Right hindlimb (tissue), 1 donor: ENCODE data around the gene HTR1D.
A peak's percentile ranks its signal among the peaks of the same experiment; 100 is the strongest.
"Not testable (repeated sequence)": the region's sequence is repeated elsewhere in the genome, so short reads cannot be mapped to it uniquely, and the experiment has no call there.

Experiments used
- DNase-seq: peaks from one replicate; pipeline ENCODE4 v3.0.0-alpha.2; 2018

Gene HTR1D, protein sequence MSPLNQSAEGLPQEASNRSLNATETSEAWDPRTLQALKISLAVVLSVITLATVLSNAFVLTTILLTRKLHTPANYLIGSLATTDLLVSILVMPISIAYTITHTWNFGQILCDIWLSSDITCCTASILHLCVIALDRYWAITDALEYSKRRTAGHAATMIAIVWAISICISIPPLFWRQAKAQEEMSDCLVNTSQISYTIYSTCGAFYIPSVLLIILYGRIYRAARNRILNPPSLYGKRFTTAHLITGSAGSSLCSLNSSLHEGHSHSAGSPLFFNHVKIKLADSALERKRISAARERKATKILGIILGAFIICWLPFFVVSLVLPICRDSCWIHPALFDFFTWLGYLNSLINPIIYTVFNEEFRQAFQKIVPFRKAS

DNA sequence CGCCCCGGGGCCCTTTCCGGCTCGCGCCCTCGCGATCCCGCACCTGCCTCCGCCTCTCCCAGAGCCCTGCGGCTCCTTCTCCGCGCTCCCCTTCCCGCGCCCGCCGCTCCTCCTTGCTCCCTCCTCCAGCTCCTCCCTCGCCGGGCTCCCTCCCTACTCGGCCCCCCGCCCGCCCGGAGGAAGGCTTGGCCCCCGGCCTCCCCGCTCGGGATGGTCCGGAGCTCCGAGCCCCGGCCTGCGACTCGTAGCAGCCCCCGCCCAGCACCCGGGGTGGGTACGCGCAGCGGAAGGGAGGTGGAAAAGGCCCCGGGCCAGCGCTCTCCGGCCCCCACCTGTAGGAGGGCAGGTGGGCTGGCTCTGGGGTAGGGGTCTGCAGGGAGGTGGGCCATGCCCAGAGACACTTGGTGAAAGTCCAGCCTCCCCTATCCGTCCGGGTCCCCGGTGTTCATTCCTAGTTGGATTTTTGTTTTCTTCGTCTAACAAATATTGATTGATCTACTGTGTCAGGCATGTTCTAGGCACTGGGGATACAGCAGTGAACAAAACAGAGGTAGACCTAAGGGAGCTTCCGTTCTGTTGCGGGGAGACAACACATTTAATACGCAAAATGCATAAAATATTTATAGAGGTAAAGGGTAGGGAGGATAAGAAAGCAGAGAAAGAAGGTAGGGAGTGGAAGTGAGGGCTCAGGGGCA lies at the start of gene HTR1D:
Gene HTR1D (minus strand): TSS at position 82 of the 695 bp plus-strand sequence. CDS start 23,283 bp downstream, outside the sequence.
- peak; percentile 55 for DNase-seq

DNA sequence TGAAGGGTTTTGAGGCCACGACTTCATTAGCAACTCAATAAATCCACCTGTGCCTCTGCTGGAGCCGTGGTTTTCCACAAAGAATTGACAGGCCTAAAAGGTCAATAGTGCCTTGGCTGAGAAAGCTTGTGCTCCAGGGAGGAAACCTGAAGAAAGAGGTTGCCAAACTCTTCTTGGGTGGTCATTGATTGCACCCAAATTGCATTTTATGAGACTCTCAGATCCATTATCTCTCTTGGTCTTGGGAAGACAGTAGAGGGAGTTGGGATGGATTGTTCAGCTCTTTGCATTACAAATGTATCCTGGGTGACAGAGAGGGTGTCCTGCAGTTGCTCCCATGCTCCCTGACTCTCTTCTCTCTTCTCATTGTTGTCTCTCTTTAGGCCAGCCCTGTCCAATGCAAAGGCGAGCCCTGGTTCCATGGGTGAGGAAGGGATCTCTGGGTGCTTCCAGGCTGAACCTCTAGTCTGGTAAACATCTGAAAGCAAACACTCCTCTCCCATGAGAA lies 46.1 kb upstream of the HTR1D start:
- DNase-seq, result no peak

DNA sequence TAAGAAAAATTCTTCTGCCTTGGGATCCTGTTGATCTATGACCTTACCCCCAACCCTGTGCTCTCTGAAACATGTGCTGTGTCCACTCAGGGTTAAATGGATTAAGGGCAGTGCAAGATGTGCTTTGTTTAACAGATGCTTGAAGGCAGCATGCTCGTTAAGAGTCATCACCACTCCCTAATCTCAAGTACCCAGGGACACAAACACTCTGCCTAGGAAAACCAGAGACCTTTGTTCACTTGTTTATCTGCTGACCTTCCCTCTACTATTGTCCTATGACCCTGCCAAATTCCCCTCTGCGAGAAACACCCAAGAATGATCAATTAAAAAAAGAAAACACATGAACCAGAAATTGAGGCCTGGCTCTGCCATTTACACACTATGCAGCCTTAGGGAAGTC lies 40.8 kb upstream of the HTR1D start:
- not testable (repeated sequence) for DNase-seq

DNA sequence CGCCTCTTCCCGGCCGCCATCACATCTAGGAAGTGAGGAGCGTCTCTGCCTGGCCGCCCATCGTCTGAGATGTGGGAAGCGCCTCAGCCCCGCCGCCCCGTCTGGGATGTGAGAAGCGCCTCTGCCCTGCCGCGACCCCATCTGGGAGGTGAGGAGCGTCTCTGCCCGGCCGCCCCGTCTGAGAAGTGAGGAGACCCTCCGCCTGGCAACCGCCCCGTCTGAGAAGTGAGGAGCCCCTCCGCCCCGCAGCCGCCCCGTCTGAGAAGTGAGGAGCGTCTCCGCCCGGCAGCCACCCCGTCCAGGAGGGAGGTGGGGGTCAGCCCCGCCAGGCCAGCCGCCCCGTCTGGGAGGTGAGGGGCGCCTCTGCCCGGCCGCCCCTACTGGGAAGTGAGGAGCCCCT lies 40.1 kb upstream of the HTR1D start:
- DNase-seq, result not testable (repeated sequence)

DNA sequence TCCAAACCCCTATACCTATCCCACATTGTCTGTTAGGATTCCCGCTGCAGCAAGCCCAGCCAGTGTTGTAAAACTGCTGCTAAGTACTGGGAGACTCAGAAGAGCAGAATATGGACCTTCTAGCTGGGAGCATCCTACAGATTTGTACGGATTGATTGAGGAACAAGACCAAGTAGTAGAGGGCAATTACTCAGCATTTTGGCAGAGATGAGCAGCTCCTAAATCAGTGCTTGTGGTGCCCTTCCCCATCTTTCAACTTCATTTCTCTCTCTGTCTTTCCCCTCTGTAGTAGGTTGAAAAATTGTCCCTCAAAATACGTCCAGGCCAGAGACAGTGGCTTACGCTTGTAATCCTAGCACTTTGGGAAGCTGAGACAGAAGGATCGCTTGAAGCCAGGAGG lies 37.3 kb upstream of the HTR1D start:
- no peak for DNase-seq

DNA sequence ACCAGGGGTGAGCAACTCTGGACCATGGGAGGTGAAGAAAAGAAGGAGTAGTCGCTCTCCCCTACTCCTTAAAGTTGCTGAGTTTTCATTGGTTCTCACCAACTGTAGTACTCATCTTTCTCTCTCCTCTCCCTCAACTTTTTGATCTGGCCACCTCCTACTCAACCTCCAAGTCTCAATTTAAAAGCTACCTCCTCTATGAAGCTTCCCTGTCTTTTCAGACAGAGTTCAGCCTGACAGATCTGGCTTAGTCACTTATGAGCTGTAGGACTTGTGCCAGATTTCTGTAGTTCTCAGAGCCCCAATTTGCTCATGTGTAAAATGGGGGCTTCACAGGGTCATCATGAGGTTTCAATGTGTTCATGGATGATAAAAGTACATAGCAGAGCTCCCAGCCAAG lies 34.5 kb upstream of the HTR1D start:
- no peak for DNase-seq

DNA sequence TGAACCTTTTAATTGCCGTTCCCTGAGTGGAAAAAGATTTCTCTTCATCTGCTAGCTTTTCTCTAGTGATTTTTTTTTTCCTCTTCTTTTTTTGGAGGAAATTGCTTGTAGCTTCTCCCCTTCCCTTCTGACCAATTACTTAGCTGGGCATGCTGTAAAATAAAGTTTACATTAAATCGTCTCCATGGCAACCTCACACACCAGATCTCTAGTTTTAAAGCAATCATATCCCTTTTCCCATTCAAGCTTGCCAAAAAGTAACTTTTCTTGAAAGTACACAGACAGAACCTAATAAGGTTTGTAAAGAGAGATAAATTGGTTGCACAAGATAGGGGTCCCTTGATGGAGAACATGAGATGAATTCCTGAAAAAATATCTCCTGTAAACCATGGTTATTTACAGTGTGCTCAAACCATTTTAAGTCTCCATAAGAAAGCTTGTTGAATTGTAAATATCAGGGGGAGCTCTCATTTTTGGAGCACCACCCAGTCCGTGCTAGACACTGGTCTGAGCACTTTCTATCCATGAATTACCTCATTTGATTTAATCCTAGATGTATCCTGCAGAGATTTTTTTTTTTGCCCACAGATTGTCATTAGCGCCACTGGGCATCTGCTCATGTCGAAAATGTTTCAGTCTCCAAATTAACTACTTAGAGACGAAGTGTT lies 32.6 kb upstream of the HTR1D start:
- DNase-seq, result no peak

DNA sequence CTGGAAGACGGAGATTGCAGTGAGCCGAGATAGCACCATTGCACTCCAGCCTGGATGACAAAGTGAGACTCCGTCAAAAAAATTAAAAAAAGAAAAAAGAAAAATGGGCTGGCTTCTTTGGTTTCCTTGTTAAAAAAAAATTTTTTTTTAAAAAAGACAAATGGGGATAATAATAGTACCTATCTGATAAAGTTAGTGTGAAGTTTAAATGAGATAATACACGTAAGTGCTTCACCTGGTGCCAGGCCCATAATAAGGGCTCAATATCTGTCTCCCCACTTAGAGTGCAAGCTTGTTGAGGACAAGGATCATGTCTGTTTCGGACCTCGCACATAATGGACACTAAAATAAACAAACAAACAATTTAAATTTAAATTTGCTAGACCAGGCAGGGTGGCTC lies 30.0 kb upstream of the HTR1D start:
- DNase-seq, result no peak

DNA sequence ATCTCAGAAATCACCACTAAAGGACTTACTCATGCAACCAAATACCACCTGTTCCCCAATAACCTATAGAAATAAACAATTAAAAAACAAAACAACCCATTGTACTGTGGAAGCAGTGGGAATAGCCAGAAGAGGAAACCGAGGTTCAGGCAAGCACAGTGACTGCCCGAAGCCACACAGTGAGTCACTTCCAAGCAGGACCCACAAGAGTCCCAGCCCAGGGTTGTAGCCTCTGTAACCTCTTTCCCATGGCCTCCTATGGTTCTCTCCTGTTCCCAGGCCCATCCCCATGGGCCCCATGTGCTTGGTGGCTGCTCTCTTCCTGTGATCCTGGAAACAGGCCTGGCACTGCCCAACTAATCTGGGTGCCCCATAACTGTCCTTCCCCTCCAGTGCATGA lies 29.0 kb upstream of the HTR1D start:
- DNase-seq, result no peak

DNA sequence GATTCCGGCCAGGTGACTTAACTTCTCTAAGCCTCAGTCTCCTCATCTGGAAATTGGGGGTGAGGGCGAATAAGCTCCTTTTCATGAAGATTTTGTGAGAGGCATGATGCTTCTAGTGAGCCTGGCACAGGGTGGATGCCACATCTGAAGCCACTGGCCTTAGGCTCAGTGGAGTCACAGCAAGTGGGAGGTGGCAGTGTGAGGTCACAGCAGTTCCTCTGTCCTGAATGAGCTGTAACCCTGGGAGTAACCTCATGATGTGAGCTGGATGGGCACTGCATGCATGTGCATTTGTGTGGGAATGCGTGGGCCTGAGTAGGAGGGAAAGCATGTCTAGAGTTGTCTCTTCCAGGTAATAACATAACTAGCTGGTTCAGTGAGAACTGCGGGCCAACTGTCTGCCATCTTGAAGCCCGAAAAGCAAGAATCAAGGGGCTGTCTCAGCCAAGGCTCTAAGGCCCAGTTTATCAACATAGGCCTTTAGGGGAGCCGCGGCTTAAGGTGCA lies 27.0 kb upstream of the HTR1D start:
- DNase-seq, result no peak

DNA sequence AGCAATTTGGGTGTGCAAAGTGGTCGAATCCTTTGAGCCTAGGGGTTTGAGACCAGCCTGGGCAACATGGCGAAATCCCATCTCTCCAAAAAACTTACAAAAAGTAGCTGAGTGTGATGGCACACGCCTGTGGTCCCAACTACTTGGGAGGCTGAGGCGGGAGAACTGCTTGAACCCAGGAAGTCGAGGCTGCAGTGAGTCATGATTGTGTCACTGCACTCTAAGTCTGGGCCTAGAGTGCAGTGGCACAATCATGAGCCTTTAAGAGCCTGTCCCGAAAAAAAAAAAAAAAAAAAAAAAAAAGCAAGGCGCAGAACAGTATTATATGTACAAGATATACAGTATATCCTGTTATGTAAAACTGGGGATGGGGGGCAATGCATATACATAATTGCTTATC lies 25.1 kb upstream of the HTR1D start:
- no peak for DNase-seq

DNA sequence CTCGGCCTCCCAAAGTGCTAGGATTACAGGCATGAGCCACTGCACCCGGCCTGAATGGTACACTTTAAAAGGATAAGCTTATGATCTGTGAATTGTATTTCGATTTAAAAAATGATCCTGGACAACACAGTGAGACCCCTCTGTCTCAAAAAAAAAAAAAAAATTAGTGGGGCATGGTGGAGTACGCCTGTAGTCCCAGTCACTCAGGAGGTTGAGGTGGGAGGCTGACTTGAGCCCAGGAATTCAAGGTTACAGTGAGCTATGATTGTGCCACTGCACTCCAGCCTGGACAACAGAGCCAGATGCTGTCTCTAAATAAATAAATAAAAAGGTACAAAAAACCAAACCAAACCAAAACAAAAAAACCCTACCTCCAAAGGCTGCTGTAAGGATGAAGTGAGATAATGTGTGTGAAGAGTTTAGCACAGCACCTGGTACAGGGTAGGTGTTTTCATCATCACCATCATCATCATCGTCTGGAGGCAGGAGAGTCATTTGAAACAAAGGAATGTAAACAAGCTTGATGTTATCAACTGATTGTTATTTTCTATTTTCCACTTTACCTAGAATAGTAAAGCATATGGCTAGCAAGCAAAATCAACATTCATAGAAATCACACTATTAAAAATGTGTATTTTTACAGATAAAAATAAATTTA lies 22.5 kb upstream of the HTR1D start:
- DNase-seq, result no peak

DNA sequence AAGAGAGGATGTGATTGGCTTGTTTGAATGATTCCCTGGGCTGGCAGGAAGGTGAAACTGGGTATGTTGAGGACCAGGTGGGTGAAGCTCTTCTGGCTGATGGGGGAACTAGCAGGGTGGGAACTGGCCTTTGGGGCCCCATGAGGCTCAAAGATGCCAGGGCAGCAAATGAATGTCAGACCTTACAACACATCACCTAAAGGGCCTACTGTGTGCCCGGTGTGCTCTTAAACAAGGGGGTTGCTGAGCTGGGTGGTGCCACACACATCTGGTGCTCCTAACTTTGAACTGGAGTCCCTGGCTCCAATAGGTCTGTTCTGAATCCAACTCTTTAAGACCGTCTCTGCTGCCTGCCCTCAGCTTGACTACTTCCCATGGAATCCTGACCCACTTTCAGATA lies 21.3 kb upstream of the HTR1D start:
- no peak for DNase-seq

DNA sequence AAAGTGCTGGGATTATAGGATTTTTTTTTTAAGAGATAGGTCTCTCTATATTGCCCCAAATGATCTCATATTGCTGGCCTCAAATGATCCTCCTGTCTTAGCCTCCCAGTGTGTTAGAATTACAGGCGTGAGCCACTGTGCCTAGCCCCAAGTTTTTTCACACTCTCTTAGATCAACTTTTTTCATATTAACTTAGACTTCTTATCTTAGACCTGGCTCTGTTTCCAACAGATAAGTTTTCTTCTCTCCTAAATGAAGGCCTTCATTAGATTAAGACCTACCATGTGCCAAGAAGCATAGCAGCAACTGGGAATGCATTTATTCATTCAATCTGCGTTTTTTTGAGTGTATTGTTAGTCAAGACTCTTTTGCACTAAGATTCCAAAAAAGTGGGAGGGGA lies 20.2 kb upstream of the HTR1D start:
- DNase-seq, result no peak

DNA sequence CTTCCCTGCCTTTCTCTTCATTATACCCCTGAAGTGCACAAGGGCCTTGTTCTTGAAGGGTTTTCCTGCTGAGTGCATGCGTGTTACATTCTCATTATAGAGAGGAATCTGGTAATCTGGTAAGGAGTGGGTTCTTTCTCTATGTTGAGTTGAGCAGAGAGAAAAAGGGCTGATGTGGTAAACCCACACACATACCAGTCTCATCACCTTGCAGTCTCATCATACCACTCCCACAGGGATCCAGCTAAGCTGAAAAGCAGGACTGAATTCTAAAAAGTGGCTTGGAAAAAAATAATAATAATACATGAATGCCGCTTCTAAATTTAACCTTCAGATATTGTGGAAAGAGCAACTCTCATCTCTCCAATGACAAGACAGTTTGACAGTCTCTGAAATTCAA lies 10.5 kb upstream of the HTR1D start:
- DNase-seq, result no peak

DNA sequence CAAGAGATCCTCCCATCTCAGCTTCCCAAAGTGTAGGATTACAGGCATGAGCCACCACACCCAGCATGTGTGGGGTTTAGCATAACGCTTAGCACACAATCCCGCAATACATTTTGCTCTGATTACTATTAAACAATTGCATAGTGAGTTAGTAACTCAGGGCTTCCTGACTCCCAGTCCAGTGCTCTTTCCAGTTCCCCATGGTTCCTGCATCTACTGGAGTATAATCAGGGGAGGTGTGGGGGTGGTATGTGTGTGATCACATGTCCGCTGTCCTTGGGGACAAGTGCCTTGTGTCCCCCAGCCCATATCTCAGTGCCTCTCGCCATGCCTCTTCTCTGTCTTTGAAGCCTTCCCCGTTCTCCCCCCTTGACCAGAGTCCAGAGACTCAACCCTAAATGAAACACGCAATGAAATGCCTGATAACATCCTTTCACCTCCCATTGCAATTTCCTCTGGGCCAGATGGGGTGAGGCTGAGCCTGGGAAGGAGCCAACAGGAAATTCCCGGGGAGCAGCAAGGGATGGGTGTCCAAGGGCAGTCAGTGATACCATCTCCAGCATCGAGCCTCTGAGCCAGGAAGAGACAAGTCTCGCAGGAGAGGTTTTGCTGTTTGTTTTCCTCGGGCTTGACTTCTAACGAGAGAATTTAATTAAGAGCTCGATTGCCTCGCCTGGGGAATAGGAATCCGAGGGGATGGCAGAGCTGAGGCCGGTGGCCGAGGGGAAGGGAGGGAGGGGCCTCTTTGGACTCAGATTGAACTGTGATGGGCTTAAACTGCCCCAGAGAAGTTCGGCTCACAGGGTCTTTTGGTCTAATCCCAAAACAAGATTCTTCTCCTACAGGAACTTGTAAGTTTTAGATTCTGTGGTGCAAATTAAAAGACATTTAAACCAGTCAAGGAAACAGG lies 7.7 kb upstream of the HTR1D start:
- no peak for DNase-seq

DNA sequence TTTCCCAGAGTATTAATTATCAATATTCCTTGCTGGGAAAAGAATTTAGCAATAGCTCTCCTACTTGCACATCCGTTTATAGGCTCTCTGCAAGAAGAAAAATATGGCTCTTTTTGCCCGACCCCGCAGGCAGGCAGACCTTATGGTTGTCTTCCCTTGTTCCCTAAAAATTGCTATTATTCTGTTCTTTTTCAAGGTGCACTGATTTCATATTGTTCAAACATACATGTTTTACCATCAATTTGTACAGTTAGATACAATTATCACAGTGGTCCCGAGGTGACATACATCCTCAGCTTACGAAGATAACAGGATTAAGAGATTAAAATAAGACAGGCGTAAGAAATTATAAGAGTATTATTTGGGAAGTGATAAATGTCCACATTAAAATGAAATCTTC lies 6.7 kb upstream of the HTR1D start:
- not testable (repeated sequence) for DNase-seq

DNA sequence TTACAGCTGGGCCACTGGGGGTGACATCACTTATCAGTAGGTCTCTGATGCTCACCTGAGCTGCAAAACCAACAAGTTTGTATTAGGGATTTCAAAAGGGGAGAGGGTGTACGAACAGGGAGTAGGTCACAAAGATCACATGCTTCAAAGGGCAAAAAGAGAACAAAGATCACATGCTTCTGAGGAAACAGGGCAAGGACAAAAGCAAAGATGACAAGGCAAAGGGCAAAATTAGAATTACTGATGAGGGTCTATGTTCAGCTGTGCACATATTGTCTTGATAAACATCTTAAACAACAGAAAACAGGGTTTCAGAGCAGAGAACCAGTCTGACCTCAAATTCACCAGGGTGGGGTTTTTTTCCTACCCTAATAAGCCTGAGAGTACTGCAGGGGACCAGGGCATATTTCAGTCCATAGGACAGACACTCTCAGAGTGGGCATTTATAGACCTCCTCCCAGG lies 6.2 kb upstream of the HTR1D start:
- DNase-seq, result not testable (repeated sequence)

DNA sequence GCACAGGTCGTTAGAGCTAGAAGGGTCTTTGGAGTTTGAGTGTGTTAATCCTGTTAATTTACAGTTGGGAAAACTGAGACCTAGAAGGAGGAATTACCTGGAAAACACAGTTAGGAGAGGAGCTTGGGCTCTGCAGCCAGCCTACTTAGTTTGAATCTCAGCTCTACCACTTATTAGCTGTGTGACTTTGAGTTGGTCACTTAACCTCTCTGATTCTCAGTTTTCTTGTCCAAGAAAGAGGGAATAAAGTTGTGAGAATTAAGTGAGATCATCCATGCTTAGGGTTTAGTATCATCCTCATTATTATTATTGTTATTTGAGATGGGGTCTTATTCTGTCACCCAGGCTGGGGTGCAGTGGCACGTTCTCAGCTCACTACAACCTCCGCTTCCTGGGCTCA lies 5.4 kb upstream of the HTR1D start:
- DNase-seq, result no peak

DNA sequence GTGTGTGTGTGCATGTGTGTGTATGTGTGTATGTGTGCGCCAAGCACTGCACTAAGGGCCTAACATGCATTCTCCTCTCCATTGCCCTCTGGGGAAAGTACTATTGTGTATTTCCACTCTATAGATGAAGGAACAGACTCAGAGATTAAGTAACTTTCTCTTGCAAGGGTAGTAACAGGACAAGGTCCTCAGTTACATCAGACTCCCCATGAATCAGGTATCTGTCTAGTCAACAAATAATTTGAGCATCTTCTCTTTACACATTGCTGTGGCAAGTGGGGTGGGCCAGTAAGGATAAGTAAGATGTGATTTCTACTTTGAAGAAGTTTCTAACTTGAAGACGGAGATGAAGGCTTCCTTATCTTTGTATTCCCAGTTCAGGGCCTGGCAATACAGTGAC lies 5.0 kb upstream of the HTR1D start:
- DNase-seq, result no peak

DNA sequence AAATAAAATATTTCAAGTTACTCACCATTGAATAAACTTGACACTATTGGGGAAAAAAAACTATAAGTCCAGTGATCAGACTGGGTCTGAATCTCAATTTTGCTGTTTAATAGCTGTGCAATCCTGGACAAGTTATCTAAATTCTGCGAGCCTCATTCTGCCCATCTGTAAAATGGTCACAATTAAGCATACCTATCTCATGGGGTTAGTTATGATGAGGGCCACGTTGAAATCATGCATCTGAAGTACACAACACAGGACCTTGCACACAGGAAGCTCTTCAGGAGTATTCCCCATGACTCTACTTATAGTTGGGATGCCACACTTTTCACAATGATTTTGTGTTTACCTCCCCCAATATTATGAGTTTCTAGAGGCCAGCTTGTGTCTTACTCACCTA lies 3.8 kb upstream of the HTR1D start:
- DNase-seq, result no peak
